Activated T-cell treated with anti-CD3 and anti-CD28 coated beads for 24 hours (primary cell): Measurements from ENCODE around the gene TMEM18.

Source experiments
- DNase-seq: peaks from one replicate; pipeline ENCODE4 v3.0.0-alpha.2; 2020; ENCODE audit warnings: low read depth

Gene TMEM18

DNA sequence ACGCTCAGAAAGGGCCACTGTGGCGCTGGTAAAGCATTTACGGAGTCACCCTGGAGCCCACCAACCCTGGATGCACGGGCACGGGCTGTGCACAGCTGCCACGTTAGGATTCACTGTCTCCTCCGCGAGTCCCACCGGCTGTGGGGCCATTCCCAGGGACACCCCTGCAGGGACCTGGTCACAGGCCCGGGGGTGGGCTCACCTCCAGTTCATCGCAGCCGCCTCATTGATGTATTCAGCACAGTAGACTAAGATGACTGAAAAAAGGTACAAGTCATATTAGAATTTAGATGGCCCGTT is 4.7 kb downstream of the TMEM18 start:
- DNase-seq = no peak

GRCh38 chr2:671787-672605 is 5.2 kb downstream of the TMEM18 start:
- DNase-seq = no peak

- no peak for DNase-seq
Measured at GRCh38 chr2:671072-671471, 6.1 kb downstream of the TMEM18 start.

- DNase-seq = no peak
Measured at GRCh38 chr2:670637-671036, 6.6 kb downstream of the TMEM18 start.

- DNase-seq = no peak
Measured at GRCh38 chr2:669323-669722, 7.9 kb downstream of the TMEM18 start.

DNA sequence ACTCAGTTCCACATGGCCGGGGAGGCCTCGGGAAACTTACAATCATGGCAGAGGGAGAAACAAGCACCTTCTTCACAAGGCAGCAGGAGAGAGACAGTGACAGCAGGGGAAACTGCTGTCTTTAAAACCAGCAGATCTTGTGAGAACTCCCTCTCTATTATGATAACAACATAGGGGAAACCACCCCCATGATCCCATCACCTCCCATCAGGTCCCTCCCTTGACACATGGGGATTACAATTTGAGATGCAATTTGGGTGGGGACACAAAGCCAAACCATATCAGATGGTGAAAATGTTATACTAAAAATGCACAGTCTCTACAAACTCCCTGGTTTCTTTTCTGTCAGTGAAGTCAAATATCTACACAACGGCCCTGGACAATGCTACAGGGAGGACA is 9.2 kb downstream of the TMEM18 start:
- DNase-seq = no peak

- DNase-seq = peak; percentile 23
Measured at GRCh38 chr2:667332-667999, 9.7 kb downstream of the TMEM18 start.

DNA sequence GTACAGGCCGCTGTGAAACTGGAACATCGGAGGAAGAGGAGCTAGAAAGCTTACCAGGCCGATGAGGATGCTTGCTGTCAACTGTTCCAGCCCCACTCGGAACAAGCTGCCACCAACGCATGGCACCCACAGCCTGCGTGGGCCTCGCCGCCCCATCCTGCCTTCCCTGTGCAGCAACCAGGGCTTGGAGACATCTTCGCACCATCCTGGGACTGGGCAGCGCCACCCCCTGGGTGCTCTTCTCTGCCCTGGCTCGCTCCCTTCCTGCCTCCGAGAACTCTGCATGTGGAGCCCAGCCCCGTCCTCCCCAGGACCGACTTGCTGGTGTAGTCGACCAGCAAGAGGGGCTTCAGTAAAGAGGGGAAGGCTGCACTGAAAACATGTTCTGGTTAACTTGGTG is 10.8 kb downstream of the TMEM18 start:
- DNase-seq = no peak

GRCh38 chr2:665340-666073 is 11.7 kb downstream of the TMEM18 start:
- no peak for DNase-seq

- DNase-seq = no peak
Measured at GRCh38 chr2:664063-664462, 13.1 kb downstream of the TMEM18 start.

- no peak for DNase-seq
Measured at GRCh38 chr2:663221-663620, 14.0 kb downstream of the TMEM18 start.

DNA sequence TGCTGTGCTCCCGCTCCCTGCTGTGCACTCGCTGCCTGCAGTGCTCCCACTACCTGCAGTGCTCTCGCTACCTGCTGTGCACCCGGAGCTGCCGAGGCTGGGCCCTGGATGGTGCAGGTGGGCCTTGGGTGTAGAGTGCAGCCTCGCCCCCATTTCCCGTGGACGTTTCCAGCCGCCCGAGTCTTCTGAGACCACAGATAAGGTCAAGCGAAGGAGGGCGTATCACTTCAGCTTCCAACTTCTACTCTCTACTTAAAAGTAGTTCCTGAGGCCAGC is 15.9 kb downstream of the TMEM18 start:
- DNase-seq = no peak

- DNase-seq = no peak
Measured at GRCh38 chr2:660586-661359, 16.4 kb downstream of the TMEM18 start.

GRCh38 chr2:660029-660428 is 17.2 kb downstream of the TMEM18 start:
- no peak for DNase-seq

DNA sequence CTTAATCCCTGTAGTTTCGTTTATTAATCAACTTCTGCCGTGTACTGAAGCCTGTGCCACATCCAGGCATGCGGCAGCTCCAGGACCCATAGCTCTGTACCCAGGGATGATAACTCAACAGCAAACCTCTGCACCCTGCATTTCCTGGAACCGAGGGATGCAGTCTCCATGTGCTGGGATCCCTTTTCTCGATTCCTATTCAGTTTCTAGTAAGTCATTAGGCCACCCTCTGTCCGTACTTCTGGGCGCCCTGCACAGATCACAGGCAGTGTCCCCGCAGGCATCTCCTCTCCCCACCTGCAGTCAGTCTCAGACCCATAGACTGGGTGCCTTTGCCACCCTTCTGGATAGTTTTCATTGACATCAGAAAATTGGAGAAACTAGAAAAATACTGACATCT is 18.8 kb downstream of the TMEM18 start:
- DNase-seq = no peak

- no peak for DNase-seq
Measured at GRCh38 chr2:657766-658165, 19.4 kb downstream of the TMEM18 start.

- no peak for DNase-seq
Measured at GRCh38 chr2:656676-657075, 20.5 kb downstream of the TMEM18 start.

DNA sequence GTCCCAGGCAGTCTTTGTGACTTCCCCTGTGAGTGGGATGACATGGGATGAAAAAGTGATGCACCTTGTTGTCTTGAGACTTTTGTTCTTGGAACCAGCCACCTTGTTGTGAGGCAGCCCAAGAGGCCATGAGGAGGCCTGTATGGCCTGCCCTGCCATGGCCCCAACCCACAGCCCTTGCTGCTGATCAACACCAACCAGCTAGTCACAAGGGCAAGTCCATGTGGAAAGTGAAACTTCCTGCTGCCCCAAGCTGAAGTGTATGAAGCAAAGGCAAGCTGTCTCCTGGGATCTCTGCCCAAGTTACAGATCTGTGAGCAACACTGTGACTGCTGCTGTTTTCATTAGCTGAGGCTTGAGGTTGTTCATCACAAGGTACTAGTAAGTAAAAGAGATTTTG is 21.6 kb downstream of the TMEM18 start:
- no peak for DNase-seq

GRCh38 chr2:654896-655295 is 22.3 kb downstream of the TMEM18 start:
- DNase-seq = no peak

DNA sequence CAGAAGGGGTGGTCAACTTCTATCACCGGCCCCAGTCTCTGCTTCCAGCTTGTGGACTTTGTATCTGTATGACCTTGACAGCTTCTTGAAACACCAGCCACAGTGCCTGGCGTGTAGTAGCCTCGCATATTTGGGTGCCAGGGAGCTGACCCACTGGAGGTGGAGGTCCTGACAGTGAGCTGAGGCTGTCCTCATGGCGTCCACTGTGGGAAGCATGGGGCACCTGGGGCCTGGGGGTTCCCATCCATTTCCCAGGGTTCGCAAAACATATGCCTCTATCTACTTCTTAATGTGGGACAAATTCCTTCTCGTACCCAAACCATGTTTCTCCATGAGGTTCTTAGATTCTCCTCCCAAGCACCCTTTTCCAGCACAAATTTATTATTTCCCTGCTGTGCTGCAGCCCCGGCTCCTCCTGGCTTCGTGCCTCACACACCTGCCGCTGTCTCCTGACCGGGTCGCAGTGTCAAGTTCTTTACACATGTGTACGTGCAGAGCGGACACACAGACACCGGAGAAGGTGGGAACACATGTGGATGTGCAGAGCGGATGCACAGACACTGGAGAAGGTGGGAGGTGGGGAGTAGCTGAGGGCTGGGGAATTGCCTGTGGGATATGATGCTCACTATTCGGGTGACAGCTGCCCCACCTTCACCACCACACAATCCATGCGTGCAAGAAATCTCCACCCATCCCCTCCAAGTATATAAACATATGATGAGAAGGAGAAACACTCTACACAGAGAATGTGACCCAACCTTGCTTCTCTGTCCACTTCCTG is 23.4 kb downstream of the TMEM18 start:
- DNase-seq = no peak

- no peak for DNase-seq
Measured at GRCh38 chr2:652881-653480, 24.2 kb downstream of the TMEM18 start.

DNA sequence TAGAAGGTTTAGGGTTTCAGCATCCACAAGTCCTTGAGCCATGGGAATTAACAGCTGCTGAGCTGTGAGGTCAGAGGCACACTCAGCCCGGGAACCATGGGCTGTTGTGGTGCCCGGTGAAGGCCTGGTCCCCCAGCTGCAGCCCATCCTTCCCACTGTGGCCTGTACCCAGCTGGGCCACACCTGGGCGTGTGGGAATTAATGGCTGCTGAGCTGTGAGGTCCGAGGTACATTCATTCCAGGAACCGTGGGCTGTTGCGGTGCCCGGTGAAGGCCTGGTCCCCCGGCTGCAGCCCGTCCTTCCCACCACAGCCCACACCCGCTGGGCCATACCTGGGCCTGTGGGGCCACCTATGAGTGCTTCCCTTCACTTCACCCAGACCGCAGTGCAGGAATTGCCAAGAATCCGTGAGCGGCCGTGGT is 25.2 kb downstream of the TMEM18 start:
- no peak for DNase-seq
